ENCODE measurements around the gene NR2F1-AS1. TPM values are rescaled to one million over a fixed set of nuclear protein-coding genes. Genes with fewer than 3 reads are reported as not detected.

Gene NR2F1-AS1
- total and polyA plus RNA-seq, 4 donors = 2.0 to 4.0 (median 2.1) TPM

GRCh38 chr5:93607367-93608258 is 26.6 kb upstream of the NR2F1-AS1 start:
- TF ChIP-seq MAX (IDR thresholded peaks at IDR 0.05) (no peak), ZBTB33 (IDR thresholded peaks at IDR 0.05) (no peak), HNF4A (conservative IDR thresholded peaks at IDR 0.05) (peak in 1 of 2 donors; percentile 44), HNF4G (IDR thresholded peaks at IDR 0.05) (no peak), GABPA (IDR thresholded peaks at IDR 0.05 in 1 of 2, conservative IDR thresholded peaks at IDR 0.05 in 1 of 2) (no peak), REST (IDR thresholded peaks at IDR 0.05) (no peak), NR2F2 (IDR thresholded peaks at IDR 0.05) (no peak), TAF1 (conservative IDR thresholded peaks at IDR 0.05) (no peak), FOXA2 (IDR thresholded peaks at IDR 0.05) (no peak), FOXA1 (IDR thresholded peaks at IDR 0.05) (no peak), RXRA (IDR thresholded peaks at IDR 0.05) (peak in 1 of 2 donors; percentile 26), CTCF (IDR thresholded peaks at IDR 0.05; ENCODE audit: low read depth, low read length, missing input control) (peak; percentile 27), JUND (IDR thresholded peaks at IDR 0.05) (no peak), ATF3 (IDR thresholded peaks at IDR 0.05) (no peak), RAD21 (IDR thresholded peaks at IDR 0.05) (peak; percentile 77 to 81), SP1 (IDR thresholded peaks at IDR 0.05) (no peak), EGR1 (IDR thresholded peaks at IDR 0.05; ENCODE audit: low read depth in 2 of 2) (no peak), YY1 (IDR thresholded peaks at IDR 0.05) (no peak)
- H3K9ac ChIP-seq (ENCODE audit: low read depth in 1 of 2, low read length in 2 of 2) = no peak overlapping the region
- H3K9me3 ChIP-seq (ENCODE audit: control insufficient read depth in 4 of 4, low read length in 3 of 4) = no peaks in the 10 kb centered on the region
- H3K4me3 ChIP-seq (ENCODE audit: low read depth in 1 of 3, low read length in 3 of 3) = no peak overlapping the region
- H3K36me3 ChIP-seq (ENCODE audit: control insufficient read depth in 4 of 4, insufficient read depth in 3 of 4, low read depth in 1 of 4, low read length in 3 of 4) = no peaks in the 10 kb centered on the region
- peaks cover 0 to 38% (median 19%) of the 10 kb centered on the region in 4 donors for H3K27me3 ChIP-seq (ENCODE audit: control insufficient read depth in 4 of 4, insufficient read depth in 4 of 4, low read length in 3 of 4)
- H3K27ac ChIP-seq (ENCODE audit: low read depth in 1 of 2, low read length in 2 of 2) = no peak overlapping the region
- DNase-seq (ENCODE audit: low spot score) = no peak
- 12% methylated on average over 19 of the region's 19 CpGs for WGBS
- peaks cover 5 to 18% (median 13%) of the 10 kb centered on the region in 4 donors for H3K4me1 ChIP-seq (ENCODE audit: control insufficient read depth in 4 of 4, insufficient read depth in 4 of 4, low read length in 3 of 4)
